WERI-Rb-1 (cell line): ENCODE results near the gene OCSTAMP.
A peak's percentile ranks its signal among the peaks of the same experiment; 100 is the strongest.

ENCODE experiments used
- DNase-seq: peaks from one replicate; pipeline ENCODE4 v3.0.0-alpha.2; 2020
- H3K27ac ChIP-seq: fragments of 250-450 bp; sonication (Bioruptor Pico); 2 replicates; pipeline ENCODE4 v1.5.1; 2020; ENCODE audit warnings: mild to moderate bottlenecking, moderate library complexity
- H3K27me3 ChIP-seq: fragments of 250-450 bp; sonication (Bioruptor Pico); 2 replicates; pipeline ENCODE4 v1.5.1; 2021; ENCODE audit warnings: mild to moderate bottlenecking, low read depth, moderate library complexity; ENCODE audit not compliant: insufficient read depth, severe bottlenecking
- H3K36me3 ChIP-seq: fragments of 250-450 bp; sonication (Bioruptor Pico); 2 replicates; pipeline ENCODE4 v1.5.1; 2020; ENCODE audit warnings: mild to moderate bottlenecking, moderate library complexity
- H3K4me3 ChIP-seq: 2 replicates; pipeline ENCODE4 v1.5.1; 2011; ENCODE audit warnings: low read depth, mild to moderate bottlenecking, control low read depth, low read length
- H3K9me3 ChIP-seq: fragments of 250-450 bp; sonication (Bioruptor Pico); 2 replicates; pipeline ENCODE4 v1.5.1; 2021; ENCODE audit warnings: mild to moderate bottlenecking, moderate library complexity; ENCODE audit not compliant: severe bottlenecking
- CTCF ChIP-seq: IDR thresholded peaks from 2 replicates; pipeline ENCODE4 v1.5.1; 2011; ENCODE audit warnings: low read depth, mild to moderate bottlenecking, control low read depth, inconsistent platforms, low read length

OCSTAMP gene

GRCh38 chr20:46562009-46562372 lies 11.5 kb upstream of the OCSTAMP start:
- no peaks in the 10 kb centered on the region for H3K9me3 ChIP-seq
- DNase-seq: no peak
- no peaks in the 10 kb centered on the region for H3K36me3 ChIP-seq
- H3K27me3 ChIP-seq: no peaks in the 10 kb centered on the region
- H3K4me3 ChIP-seq: peak overlapping the region; percentile 33
- no peak for TF ChIP-seq CTCF
- peak overlapping the region; percentile 74 for H3K27ac ChIP-seq

- H3K36me3 ChIP-seq: no peaks in the 10 kb centered on the region
- TF ChIP-seq CTCF: peak; percentile 27; the same call in 1 of the 2 replicates
- peak; percentile 30 for DNase-seq
Observed at GRCh38 chr20:46559685-46560440, 9.4 kb upstream of the OCSTAMP start.

GRCh38 chr20:46559001-46559400 lies 8.5 kb upstream of the OCSTAMP start:
- H3K27me3 ChIP-seq: no peaks in the 10 kb centered on the region
- no peaks in the 10 kb centered on the region for H3K9me3 ChIP-seq
- no peaks in the 10 kb centered on the region for H3K36me3 ChIP-seq
- H3K27ac ChIP-seq: 0 out of 2 replicates have a peak overlapping the region, but pooled peaks have one; percentile 16
- no peak for TF ChIP-seq CTCF
- DNase-seq: no peak
- no peak overlapping the region for H3K4me3 ChIP-seq

More at GRCh38 chr20:46559685-46560440, 9.4 kb upstream of the OCSTAMP start:
- Histone ChIP-seq H3K27ac (no peak overlapping the region), H3K27me3 (no peaks in the 10 kb centered on the region), H3K4me3 (no peak overlapping the region), H3K9me3 (no peaks in the 10 kb centered on the region)

- no peak for TF ChIP-seq CTCF
- H3K36me3 ChIP-seq: no peaks in the 10 kb centered on the region
- DNase-seq: peak; percentile 42
- H3K27ac ChIP-seq: 0 out of 2 replicates have a peak overlapping the region, but pooled peaks have one; percentile 16
- H3K4me3 ChIP-seq: no peak overlapping the region
- H3K9me3 ChIP-seq: no peaks in the 10 kb centered on the region
- H3K27me3 ChIP-seq: no peaks in the 10 kb centered on the region
Observed at GRCh38 chr20:46558511-46558959, 8.1 kb upstream of the OCSTAMP start.

DNA sequence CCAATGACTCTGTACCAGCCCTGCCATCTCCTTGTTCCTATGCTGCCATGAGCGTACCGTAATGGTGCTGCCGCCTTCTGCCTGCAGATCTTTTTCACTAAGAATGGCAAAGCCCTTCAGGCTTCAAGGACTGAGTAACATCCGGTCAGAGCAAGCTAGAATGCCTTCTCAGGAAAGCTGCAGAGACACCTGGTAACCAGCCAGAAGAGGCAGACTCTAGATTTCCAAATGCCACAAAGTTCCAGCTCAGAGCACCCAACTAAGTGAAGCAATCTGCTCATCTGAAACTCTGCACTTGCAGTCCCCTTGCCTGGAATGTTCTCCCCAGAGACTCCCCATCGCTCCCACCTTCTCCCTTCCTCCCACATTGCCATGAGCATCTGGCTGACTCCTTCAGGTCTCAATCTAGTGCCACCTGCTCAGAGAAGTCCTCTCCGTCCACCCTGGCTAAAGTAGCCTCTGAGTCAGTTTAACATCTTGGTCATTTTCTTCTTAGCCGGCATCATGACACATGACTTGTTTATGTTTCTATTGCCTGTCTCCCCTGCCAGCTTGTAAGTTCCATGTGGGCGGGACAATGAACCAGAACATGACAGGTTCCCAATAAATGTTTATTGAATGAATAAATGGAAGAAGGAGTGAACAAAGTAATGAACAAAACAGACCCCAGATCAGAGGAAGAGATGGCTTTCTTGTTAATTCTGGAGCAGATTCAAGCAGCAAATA lies 6.9 kb upstream of the OCSTAMP start:
- H3K27ac ChIP-seq: no peak overlapping the region
- no peak for DNase-seq

More for the DNA sequence above, 6.9 kb upstream of the OCSTAMP start:
- TF ChIP-seq CTCF: no peak
- no peak overlapping the region for H3K4me3 ChIP-seq
- no peaks in the 10 kb centered on the region for H3K9me3 ChIP-seq
- no peaks in the 10 kb centered on the region for H3K36me3 ChIP-seq
- H3K27me3 ChIP-seq: no peaks in the 10 kb centered on the region
